Caco-2 (cell line): Measurements from ENCODE around the gene CD36. TPM values are rescaled to one million over a fixed set of nuclear protein-coding genes. Genes with fewer than 3 reads are reported as not detected.

Experiments used
- BruUV-seq: library from RNA; stranded (reverse); fragments of 400-500 nt; replicated peaks from 2 replicates; lab custom pipeline; 2021; lab: Mats Ljungman, UMichigan
- CTCF ChIA-PET: fragments of 300-600 bp; sonication (Branson Sonifier 250); formaldehyde crosslinking; loops from one replicate; lab custom pipeline; 2022; ENCODE audit warnings: antibody characterized with exemption; lab: Charles Lee
- POLR2A ChIA-PET: fragments of 300-600 bp; sonication (Branson Sonifier 250); formaldehyde crosslinking; loops from one replicate; lab custom pipeline; 2022; ENCODE audit warnings: antibody characterized with exemption; lab: Charles Lee
- DNase-seq, 2 experiments: peaks; one replicate each; pipeline versions ENCODE4 v3.0.0 to v3.0.0-alpha.2; 2020 to 2022
- H3K27me3 ChIP-seq: replicated peaks from 2 replicates; pipeline ENCODE4 v1.6.0; 2011; ENCODE audit warnings: low read length; ENCODE audit not compliant: control insufficient read depth, insufficient read depth
- H3K36me3 ChIP-seq: 2 replicates; pipeline ENCODE4 v1.5.1; 2011; ENCODE audit warnings: low read length; ENCODE audit not compliant: control insufficient read depth, insufficient read depth
- H3K4me1 ChIP-seq: fragments of 250-450 bp; sonication (Bioruptor Pico); 2 replicates; pipeline ENCODE4 v1.5.1; 2020; ENCODE audit warnings: mild to moderate bottlenecking
- H3K4me3 ChIP-seq: 2 replicates; pipeline ENCODE4 v1.5.1; 2011; ENCODE audit warnings: low read depth, mild to moderate bottlenecking, control low read depth, low read length
- H3K9me3 ChIP-seq: fragments of 250-450 bp; sonication (Bioruptor Pico); 2 replicates; pipeline ENCODE4 v1.5.1; 2020; ENCODE audit warnings: mild to moderate bottlenecking, moderate library complexity
- H3K27ac Mint-ChIP-seq: one replicate; pipeline ENCODE4 v1.8.0; 2022; ENCODE audit warnings: mixed read lengths; ENCODE audit not compliant: unreplicated experiment
- H3K27me3 Mint-ChIP-seq: one replicate; pipeline ENCODE4 v1.8.0; 2022; ENCODE audit warnings: mixed read lengths; ENCODE audit not compliant: insufficient read depth, unreplicated experiment
- H3K36me3 Mint-ChIP-seq: one replicate; pipeline ENCODE4 v1.8.0; 2022; ENCODE audit warnings: mild to moderate bottlenecking, mixed read lengths; ENCODE audit not compliant: insufficient read depth, unreplicated experiment
- H3K4me1 Mint-ChIP-seq: one replicate; pipeline ENCODE4 v1.8.0; 2022; ENCODE audit warnings: low read depth, mixed read lengths; ENCODE audit not compliant: unreplicated experiment
- H3K4me3 Mint-ChIP-seq: one replicate; pipeline ENCODE4 v1.8.0; 2022; ENCODE audit warnings: mild to moderate bottlenecking, moderate library complexity, mixed read lengths; ENCODE audit not compliant: unreplicated experiment
- H3K9me3 Mint-ChIP-seq: one replicate; pipeline ENCODE4 v1.8.0; 2022; ENCODE audit warnings: mixed read lengths; ENCODE audit not compliant: unreplicated experiment
- intact Hi-C: fragments of 100-400 bp; cut with micrococcal nuclease; formaldehyde crosslinking; loops from one replicate; pipeline ENCODE4 v1.10.0; 2022; ENCODE audit not compliant: unreplicated experiment
- total RNA-seq: library from RNA; stranded (reverse); gene quantifications from 2 replicates; pipeline ENCODE4 v1.2.3, GENCODE V29; 2022
- TF ChIP-seq, protein P1 (sequence below), 2 experiments: fragments of 200-600 bp in 1 of 2; IDR thresholded peaks; 1 replicate in 1 of 2; 2 replicates in 1 of 2; pipeline versions ENCODE4 v1.5.1 to v1.8.0; 2011 to 2022; ENCODE audit warnings: antibody characterized with exemption in 1 of 2, control low read depth in 1 of 2, inconsistent platforms in 1 of 2, low read depth in 1 of 2, low read length in 1 of 2, mild to moderate bottlenecking in 1 of 2, moderate library complexity in 1 of 2; ENCODE audit not compliant: insufficient read depth in 1 of 2, severe bottlenecking in 1 of 2, unreplicated experiment in 1 of 2

CD36 gene
- total RNA-seq, 1 experiment from 2014 or later: not detected

DNA sequence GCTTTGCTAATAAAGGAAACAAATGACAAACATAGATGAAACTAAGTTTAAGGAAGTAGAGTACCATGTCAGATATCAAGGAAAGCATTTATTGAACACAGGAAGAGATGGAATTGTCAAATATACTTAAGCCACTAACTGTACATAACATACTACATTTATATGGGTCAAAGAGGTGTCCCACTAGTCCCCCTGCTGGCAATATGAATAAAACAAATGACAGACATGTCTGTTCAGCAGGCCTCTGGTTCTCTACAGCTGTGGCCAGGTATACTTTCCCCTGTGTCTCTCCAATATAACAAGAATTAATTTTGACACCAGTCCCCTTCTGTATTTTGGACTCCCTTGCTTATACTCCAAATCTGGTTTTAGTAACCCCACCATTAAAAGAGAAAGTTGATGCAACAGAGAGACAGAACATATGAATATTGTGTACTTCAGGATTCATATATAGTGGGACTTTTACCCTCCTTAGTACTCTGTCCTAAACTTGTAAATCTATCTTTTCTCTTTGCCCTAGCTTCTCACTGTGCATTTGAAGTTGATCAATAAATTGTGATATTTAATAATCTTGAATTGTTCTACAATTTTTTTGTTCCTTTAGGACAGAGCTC, 42.9 kb downstream of the CD36 start:
- Histone ChIP-seq H3K4me1 (no peaks in the 10 kb centered on the region; the same call in none of the 2 replicates), H3K4me3 (no peak overlapping the region), H3K36me3 (no peaks in the 10 kb centered on the region), H3K9me3 (no peaks in the 10 kb centered on the region), H3K27me3 (no peaks in the 10 kb centered on the region)
- POLR2A ChIA-PET: no interaction called here
- Mint-ChIP-seq H3K27me3 (no peaks in the 10 kb centered on the region), H3K27ac (no peak overlapping the region), H3K36me3 (no peaks in the 10 kb centered on the region), H3K4me1 (no peaks in the 10 kb centered on the region), H3K9me3 (no peaks in the 10 kb centered on the region), H3K4me3 (no peak overlapping the region)
- DNase-seq: peak in 1 of 2 experiments; percentile 40
- CTCF ChIA-PET: no interaction called here
- TF ChIP-seq, protein P1, sequence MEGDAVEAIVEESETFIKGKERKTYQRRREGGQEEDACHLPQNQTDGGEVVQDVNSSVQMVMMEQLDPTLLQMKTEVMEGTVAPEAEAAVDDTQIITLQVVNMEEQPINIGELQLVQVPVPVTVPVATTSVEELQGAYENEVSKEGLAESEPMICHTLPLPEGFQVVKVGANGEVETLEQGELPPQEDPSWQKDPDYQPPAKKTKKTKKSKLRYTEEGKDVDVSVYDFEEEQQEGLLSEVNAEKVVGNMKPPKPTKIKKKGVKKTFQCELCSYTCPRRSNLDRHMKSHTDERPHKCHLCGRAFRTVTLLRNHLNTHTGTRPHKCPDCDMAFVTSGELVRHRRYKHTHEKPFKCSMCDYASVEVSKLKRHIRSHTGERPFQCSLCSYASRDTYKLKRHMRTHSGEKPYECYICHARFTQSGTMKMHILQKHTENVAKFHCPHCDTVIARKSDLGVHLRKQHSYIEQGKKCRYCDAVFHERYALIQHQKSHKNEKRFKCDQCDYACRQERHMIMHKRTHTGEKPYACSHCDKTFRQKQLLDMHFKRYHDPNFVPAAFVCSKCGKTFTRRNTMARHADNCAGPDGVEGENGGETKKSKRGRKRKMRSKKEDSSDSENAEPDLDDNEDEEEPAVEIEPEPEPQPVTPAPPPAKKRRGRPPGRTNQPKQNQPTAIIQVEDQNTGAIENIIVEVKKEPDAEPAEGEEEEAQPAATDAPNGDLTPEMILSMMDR (IDR thresholded peaks at IDR 0.05; ENCODE audit: insufficient read depth in 1 of 2, low read depth in 1 of 2, low read length in 1 of 2, severe bottlenecking in 1 of 2, unreplicated experiment in 1 of 2): peak; percentile 44 to 52
- intact Hi-C loops: loop anchor here (1.0 kb wide), 1 partner anchor 253 kb away; no protein-coding TSS in a partner anchor
- BruUV-seq: no TSS peak

DNA sequence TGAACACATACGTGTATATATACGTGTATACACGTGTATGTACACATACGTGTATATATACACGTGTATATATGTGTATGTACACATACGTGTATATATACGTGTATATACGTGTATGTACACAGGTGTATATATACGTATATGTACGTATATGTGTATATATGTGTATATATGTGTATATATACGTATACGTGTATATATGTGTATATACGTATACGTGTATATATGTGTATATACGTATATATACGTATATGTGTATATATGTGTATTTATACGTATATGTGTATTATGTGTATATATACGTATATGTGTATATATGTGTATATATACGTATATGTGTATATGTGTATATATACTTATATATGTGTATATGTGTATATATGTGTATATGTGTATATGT, 44.3 kb downstream of the CD36 start:
- H3K27ac Mint-ChIP-seq: no peak overlapping the region
- CTCF ChIA-PET: no interaction called here

DNA sequence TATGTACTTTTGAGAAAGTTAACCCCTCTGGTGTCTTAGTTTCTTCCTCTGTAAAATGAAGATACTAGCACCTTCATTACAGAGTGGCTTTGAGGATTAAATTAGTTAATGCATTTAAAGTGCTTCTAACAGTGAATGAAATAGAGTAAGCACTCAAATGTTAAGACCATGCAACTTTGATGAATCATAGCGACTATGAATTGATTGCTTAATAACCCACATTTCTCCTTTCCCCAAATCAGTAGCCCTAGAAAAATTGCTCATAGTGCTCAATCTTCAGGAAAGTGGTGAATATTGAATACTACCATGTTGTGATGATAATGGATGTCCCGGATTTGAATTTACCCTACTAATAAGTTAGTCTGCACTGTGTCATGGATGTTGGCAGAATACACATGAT, 48.1 kb downstream of the CD36 start:
- H3K4me3 Mint-ChIP-seq: no peak overlapping the region
- H3K27ac Mint-ChIP-seq: no peak overlapping the region
- H3K4me1 ChIP-seq: no peaks in the 10 kb centered on the region
- DNase-seq: no peak
- no peaks in the 10 kb centered on the region for H3K36me3 Mint-ChIP-seq
- no TSS peak for BruUV-seq
- no peaks in the 10 kb centered on the region for H3K27me3 ChIP-seq
- CTCF ChIA-PET: no interaction called here
- H3K4me3 ChIP-seq: no peak overlapping the region
- POLR2A ChIA-PET: no interaction called here
- no peaks in the 10 kb centered on the region for H3K4me1 Mint-ChIP-seq
- intact Hi-C loops: no loop called here
- H3K27me3 Mint-ChIP-seq: no peaks in the 10 kb centered on the region
- H3K36me3 ChIP-seq: no peaks in the 10 kb centered on the region
- TF ChIP-seq, protein P1 (IDR thresholded peaks at IDR 0.05; ENCODE audit: insufficient read depth in 1 of 2, low read depth in 1 of 2, low read length in 1 of 2, severe bottlenecking in 1 of 2, unreplicated experiment in 1 of 2): no peak
- peaks cover 2% of the 10 kb centered on the region for H3K9me3 Mint-ChIP-seq
- no peaks in the 10 kb centered on the region for H3K9me3 ChIP-seq

More for the DNA sequence above, 44.3 kb downstream of the CD36 start:
- Mint-ChIP-seq H3K27me3 (no peaks in the 10 kb centered on the region), H3K4me3 (no peak overlapping the region), H3K36me3 (no peaks in the 10 kb centered on the region), H3K9me3 (no peaks in the 10 kb centered on the region), H3K4me1 (no peaks in the 10 kb centered on the region)
- POLR2A ChIA-PET: no interaction called here
- BruUV-seq: no TSS peak
- Histone ChIP-seq H3K4me1 (no peaks in the 10 kb centered on the region; the same call in none of the 2 replicates), H3K36me3 (no peaks in the 10 kb centered on the region), H3K27me3 (no peaks in the 10 kb centered on the region), H3K4me3 (no peak overlapping the region), H3K9me3 (no peaks in the 10 kb centered on the region)
- TF ChIP-seq, protein P1 (IDR thresholded peaks at IDR 0.05; ENCODE audit: insufficient read depth in 1 of 2, low read depth in 1 of 2, low read length in 1 of 2, severe bottlenecking in 1 of 2, unreplicated experiment in 1 of 2): no peak
- DNase-seq: no peak
- intact Hi-C loops: no loop called here
